ENCODE results near the gene STAMBP. TPM values are rescaled to one million over a fixed set of nuclear protein-coding genes. Genes with fewer than 3 reads are reported as not detected.

Gene STAMBP
- total RNA-seq, 4 donors from 2014 or later = 29.0 to 45.0 (median 33.5) TPM

DNA sequence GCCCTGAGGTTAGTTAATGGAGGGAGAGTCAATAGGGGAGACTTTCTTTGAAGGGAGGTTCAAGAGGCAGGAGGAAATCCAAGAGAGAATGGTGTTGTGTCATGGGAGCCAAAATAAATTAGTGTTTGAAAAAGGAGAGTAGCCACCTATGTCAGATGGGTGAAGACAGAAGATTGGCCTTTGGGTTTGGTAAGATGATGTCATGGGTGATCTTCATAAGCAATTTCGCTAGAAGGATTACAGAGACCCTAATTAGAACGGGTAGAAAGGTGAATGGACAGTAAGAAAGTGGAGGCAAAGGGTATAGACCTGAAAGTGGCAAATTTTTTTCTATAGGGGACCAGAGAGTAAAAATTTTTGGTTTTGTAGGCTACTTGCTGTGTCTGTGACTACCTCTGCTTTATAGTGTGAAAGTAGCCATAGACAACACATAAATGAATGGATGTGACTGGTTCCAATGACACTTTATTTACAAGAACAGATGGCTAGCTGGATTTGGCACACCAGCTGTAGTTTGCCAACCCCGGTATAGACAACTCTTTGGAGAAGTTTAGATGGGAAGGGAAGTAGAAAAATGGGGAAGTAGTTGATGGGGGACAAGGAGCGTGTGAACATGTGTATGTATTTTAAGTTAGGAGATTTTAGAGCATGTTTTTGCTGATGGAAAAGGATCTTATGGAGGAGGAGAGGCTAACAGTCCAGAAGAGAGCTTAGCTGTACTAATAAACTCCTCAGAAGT is 9.3 kb downstream of the STAMBP start:
- no peak for TF ChIP-seq POLR2AphosphoS5 (IDR thresholded peaks at IDR 0.05)
- no peak for TF ChIP-seq POLR2A (IDR thresholded peaks at IDR 0.05)
- TF ChIP-seq, protein P1, sequence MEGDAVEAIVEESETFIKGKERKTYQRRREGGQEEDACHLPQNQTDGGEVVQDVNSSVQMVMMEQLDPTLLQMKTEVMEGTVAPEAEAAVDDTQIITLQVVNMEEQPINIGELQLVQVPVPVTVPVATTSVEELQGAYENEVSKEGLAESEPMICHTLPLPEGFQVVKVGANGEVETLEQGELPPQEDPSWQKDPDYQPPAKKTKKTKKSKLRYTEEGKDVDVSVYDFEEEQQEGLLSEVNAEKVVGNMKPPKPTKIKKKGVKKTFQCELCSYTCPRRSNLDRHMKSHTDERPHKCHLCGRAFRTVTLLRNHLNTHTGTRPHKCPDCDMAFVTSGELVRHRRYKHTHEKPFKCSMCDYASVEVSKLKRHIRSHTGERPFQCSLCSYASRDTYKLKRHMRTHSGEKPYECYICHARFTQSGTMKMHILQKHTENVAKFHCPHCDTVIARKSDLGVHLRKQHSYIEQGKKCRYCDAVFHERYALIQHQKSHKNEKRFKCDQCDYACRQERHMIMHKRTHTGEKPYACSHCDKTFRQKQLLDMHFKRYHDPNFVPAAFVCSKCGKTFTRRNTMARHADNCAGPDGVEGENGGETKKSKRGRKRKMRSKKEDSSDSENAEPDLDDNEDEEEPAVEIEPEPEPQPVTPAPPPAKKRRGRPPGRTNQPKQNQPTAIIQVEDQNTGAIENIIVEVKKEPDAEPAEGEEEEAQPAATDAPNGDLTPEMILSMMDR (IDR thresholded peaks at IDR 0.05) = no peak
- no peak for TF ChIP-seq EP300 (IDR thresholded peaks at IDR 0.05)
- H3K4me1 ChIP-seq = no peaks in the 10 kb centered on the region
- no peaks in the 10 kb centered on the region for H3K27me3 ChIP-seq
- no peak overlapping the region for H3K27ac ChIP-seq
- no peaks in the 10 kb centered on the region for H3K9me3 ChIP-seq
- no peak for DNase-seq (ENCODE audit: low spot score in 2 of 2)
- no peak overlapping the region for H3K4me3 ChIP-seq
- peaks cover 49% of the 10 kb centered on the region for H3K36me3 ChIP-seq
- WGBS = 87% methylated on average over 4 of the region's 4 CpGs

DNA sequence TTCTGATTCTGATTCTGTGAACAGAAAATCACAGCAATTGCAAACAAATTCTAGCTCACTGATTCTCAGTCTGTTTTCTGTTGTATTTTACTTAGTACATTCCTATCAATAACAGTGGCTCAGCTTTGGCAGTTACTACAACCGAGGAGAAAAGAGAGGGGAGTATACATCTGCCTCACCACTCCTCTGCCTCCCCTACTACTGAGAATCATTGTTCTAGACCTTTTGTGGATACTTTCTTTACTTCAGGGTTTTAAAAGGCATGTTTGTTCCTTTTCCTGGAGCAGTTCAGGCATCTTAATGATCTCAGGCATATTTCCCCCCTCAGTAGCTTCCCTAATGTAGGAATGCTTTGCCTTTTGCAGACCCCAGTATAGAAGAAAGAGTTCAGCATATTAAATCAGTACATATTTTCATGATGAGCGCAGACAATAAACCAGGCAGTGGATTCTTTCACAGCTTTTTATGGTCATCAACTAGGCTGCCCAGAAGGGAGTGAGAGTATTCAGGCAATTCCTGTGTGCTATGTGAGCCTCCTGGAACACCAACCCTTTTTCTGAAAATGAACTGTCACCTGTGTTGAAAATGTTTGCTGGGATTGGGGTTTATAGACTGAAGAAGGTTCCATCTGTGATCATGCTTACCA is 10.3 kb downstream of the STAMBP start:
- Histone ChIP-seq H3K9me3 (no peaks in the 10 kb centered on the region), H3K36me3 (peaks cover 41% of the 10 kb centered on the region), H3K27me3 (no peaks in the 10 kb centered on the region), H3K4me3 (no peak overlapping the region), H3K27ac (no peak overlapping the region), H3K4me1 (no peaks in the 10 kb centered on the region)
- no peak for DNase-seq (ENCODE audit: low spot score in 2 of 2)
- 62% methylated on average over 2 of the region's 2 CpGs for WGBS
- TF ChIP-seq POLR2AphosphoS5 (IDR thresholded peaks at IDR 0.05) (no peak), POLR2A (IDR thresholded peaks at IDR 0.05) (no peak)

GRCh38 chr2:73839653-73840411 is 11.1 kb downstream of the STAMBP start:
- Histone ChIP-seq H3K27ac (no peak overlapping the region), H3K4me1 (no peaks in the 10 kb centered on the region), H3K9me3 (no peaks in the 10 kb centered on the region), H3K27me3 (no peaks in the 10 kb centered on the region), H3K36me3 (peaks cover 40% of the 10 kb centered on the region), H3K4me3 (no peak overlapping the region)
- WGBS = 82% methylated on average over 3 of the region's 3 CpGs
- no peak for DNase-seq (ENCODE audit: low spot score in 2 of 2)
- TF ChIP-seq EP300 (IDR thresholded peaks at IDR 0.05) = no peak
- TF ChIP-seq POLR2AphosphoS5 (IDR thresholded peaks at IDR 0.05) = no peak
- no peak for TF ChIP-seq POLR2A (IDR thresholded peaks at IDR 0.05)
- TF ChIP-seq, protein P1 (IDR thresholded peaks at IDR 0.05) = no peak

GRCh38 chr2:73841912-73842738 is 13.4 kb downstream of the STAMBP start:
- no peaks in the 10 kb centered on the region for H3K27me3 ChIP-seq
- no peaks in the 10 kb centered on the region for H3K9me3 ChIP-seq
- no peak overlapping the region for H3K27ac ChIP-seq
- WGBS = 83% methylated on average over 5 of the region's 5 CpGs
- TF ChIP-seq, protein P1 (IDR thresholded peaks at IDR 0.05) = no peak
- TF ChIP-seq POLR2AphosphoS5 (IDR thresholded peaks at IDR 0.05) = no peak
- TF ChIP-seq EP300 (IDR thresholded peaks at IDR 0.05) = no peak
- TF ChIP-seq POLR2A (IDR thresholded peaks at IDR 0.05) = no peak
- DNase-seq (ENCODE audit: low spot score in 2 of 2) = no peak
- H3K4me3 ChIP-seq = no peak overlapping the region
- no peaks in the 10 kb centered on the region for H3K4me1 ChIP-seq
- peaks cover 47% of the 10 kb centered on the region for H3K36me3 ChIP-seq

GRCh38 chr2:73842739-73843019 is 13.9 kb downstream of the STAMBP start:
- H3K36me3 ChIP-seq = peaks cover 53% of the 10 kb centered on the region
- DNase-seq (ENCODE audit: low spot score in 2 of 2) = no peak
- H3K9me3 ChIP-seq = no peaks in the 10 kb centered on the region
- no peak overlapping the region for H3K4me3 ChIP-seq
- WGBS = 91% methylated on average over 1 of the region's 1 CpG
- H3K27me3 ChIP-seq = no peaks in the 10 kb centered on the region
- no peak overlapping the region for H3K27ac ChIP-seq
- TF ChIP-seq POLR2A (IDR thresholded peaks at IDR 0.05) = no peak
- TF ChIP-seq EP300 (IDR thresholded peaks at IDR 0.05) = no peak
- TF ChIP-seq, protein P1 (IDR thresholded peaks at IDR 0.05) = no peak
- TF ChIP-seq POLR2AphosphoS5 (IDR thresholded peaks at IDR 0.05) = no peak
- H3K4me1 ChIP-seq = no peaks in the 10 kb centered on the region

Data from suprapubic skin (tissue), 4 donors.